ENCODE results near the gene C2CD5. TPM values are rescaled to one million over a fixed set of nuclear protein-coding genes. Genes with fewer than 3 reads are reported as not detected.
A peak's percentile ranks its signal among the peaks of the same experiment; 100 is the strongest.

Gene C2CD5
- total and polyA plus RNA-seq, 7 experiments from 2014 or later = 13.2 to 58.9 (median 36.5) TPM

DNA sequence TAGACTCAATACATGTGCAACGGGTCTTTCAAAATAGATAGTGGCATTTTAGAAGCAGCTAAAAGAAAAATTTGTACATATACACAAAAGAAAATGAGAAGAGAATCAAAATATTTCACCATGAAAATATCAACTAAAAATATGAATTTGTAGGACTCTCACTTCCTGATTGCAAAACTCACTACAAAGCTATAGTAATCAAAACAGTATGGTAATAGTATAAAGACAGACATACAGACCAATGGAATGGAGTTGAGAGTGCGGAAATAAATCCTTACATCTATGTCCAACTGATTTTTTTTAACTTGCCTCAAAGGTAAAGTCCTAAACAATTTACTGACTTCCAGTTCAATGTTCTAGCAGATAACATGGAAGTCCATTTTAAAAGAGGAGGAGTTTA lies 13.1 kb downstream of the C2CD5 start:
- Histone ChIP-seq H3K27me3 (ENCODE audit: control insufficient read depth in 2 of 2, insufficient read depth in 2 of 2, low read length in 2 of 2) (no peaks in the 10 kb centered on the region), H3K36me3 (ENCODE audit: control insufficient read depth in 2 of 3, insufficient read depth in 3 of 3, low read length in 3 of 3) (peaks cover 0 to 24% (median 0%) of the 10 kb centered on the region in 3 experiments), H3K27ac (ENCODE audit: low read depth, low read length) (no peak overlapping the region), H3K4me1 (ENCODE audit: control insufficient read depth in 2 of 2, insufficient read depth in 2 of 2, low read length in 2 of 2) (peaks cover 7 to 9% of the 10 kb centered on the region in 2 donors), H3K4me3 (ENCODE audit: low read length) (no peak overlapping the region), H3K9me3 (ENCODE audit: control insufficient read depth in 2 of 3, low read length in 3 of 3) (no peaks in the 10 kb centered on the region)
- POLR2A ChIA-PET = interaction anchor here (0.9 kb wide), 1 partner anchor 10 kb away, joined by 5 read pairs; no protein-coding TSS in a partner anchor
- peaks cover 14 to 30% (median 22%) of the 10 kb centered on the region in 7 donors for H3K4me1 Mint-ChIP-seq
- no peak for ATAC-seq
- intact Hi-C loops (cut with micrococcal nuclease) = no loop called here
- peaks cover 12 to 27% (median 23%) of the 10 kb centered on the region in 5 donors for H3K36me3 Mint-ChIP-seq
- H3K27ac Mint-ChIP-seq = no peak overlapping the region
- no peaks in the 10 kb centered on the region for H3K9me3 Mint-ChIP-seq
- DNase-seq = no peak
- no peaks in the 10 kb centered on the region for H3K27me3 Mint-ChIP-seq
- CTCF ChIA-PET = interaction anchor here (0.7 to 2.1 kb wide), 3 partner anchors 11 to 98 kb away, joined by 3 to 14 read pairs (median 3); no protein-coding TSS in a partner anchor
- H3K4me3 Mint-ChIP-seq = no peak overlapping the region

DNA sequence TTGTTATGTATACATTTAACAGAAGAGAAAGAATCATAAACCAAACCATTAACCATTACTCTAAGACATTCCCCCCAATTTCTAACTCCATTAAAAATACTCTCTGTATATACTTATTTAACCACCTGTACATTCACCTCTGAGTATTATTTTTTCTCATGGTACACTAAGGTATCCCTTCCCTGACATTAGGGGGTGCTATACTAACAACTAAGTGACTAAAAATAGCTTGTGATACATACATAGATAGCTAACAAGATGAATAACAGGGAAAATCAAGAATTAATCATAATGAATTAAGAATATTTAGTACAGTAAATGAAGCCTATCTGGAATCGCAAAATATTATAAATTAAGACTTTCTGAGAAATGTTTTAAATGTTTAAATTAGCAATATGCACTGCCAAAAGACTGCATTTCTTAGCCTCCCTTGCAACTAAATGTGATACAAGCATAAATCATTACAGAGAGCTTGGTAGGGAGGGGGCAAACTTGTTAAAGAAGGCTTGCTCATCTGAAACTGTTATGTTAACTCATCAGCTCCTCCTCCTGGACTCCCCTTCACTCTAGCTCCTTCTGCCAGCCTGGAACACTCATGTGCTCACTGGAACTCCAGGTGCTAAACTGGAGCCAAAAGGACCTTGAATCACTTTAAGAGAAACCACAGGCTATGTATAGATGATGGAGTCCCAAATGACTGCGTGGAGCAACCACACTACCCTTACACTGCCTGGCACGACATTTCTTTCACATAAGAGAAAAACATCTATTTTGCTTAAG lies 14.9 kb downstream of the C2CD5 start:
- ChIA-PET CTCF (interaction anchor here (0.7 to 2.4 kb wide), 14 partner anchors 13 to 141 kb away, joined by 3 to 14 read pairs (median 4); partner anchors contain the start of genes C2CD5 and ETNK1), POLR2A (interaction anchor here (0.7 kb wide), 1 partner anchor 15 kb away, joined by 3 read pairs; the partner anchor contains the start of gene C2CD5)
- H3K27ac Mint-ChIP-seq = no peak overlapping the region
- no peak overlapping the region for H3K27ac ChIP-seq (ENCODE audit: low read depth, low read length)
- ATAC-seq = peak; percentile 92
- no peaks in the 10 kb centered on the region for H3K4me1 ChIP-seq (ENCODE audit: control insufficient read depth in 2 of 2, insufficient read depth in 2 of 2, low read length in 2 of 2)
- DNase-seq = peak in 6 of 9 donors; percentile 26 to 62 (median 51)
- peaks cover 12 to 32% (median 23%) of the 10 kb centered on the region in 5 donors for H3K36me3 Mint-ChIP-seq
- no peak overlapping the region for H3K4me3 ChIP-seq (ENCODE audit: low read length)
- H3K9me3 Mint-ChIP-seq = no peaks in the 10 kb centered on the region
- H3K27me3 ChIP-seq (ENCODE audit: control insufficient read depth in 2 of 2, insufficient read depth in 2 of 2, low read length in 2 of 2) = no peaks in the 10 kb centered on the region
- H3K4me1 Mint-ChIP-seq = peaks cover 7 to 17% (median 10%) of the 10 kb centered on the region in 7 donors
- H3K27me3 Mint-ChIP-seq = no peaks in the 10 kb centered on the region
- intact Hi-C loops (cut with micrococcal nuclease) = loop anchor here (1.0 to 2.0 kb wide), 5 partner anchors 13 to 675 kb away; partner anchors contain the start of gene C2CD5 (in 1 of the 2)
- H3K36me3 ChIP-seq (ENCODE audit: control insufficient read depth in 2 of 3, insufficient read depth in 3 of 3, low read length in 3 of 3) = peaks cover 4 to 28% (median 5%) of the 10 kb centered on the region in 3 experiments
- H3K9me3 ChIP-seq (ENCODE audit: control insufficient read depth in 2 of 3, low read length in 3 of 3) = no peaks in the 10 kb centered on the region
- H3K4me3 Mint-ChIP-seq = no peak overlapping the region

DNA sequence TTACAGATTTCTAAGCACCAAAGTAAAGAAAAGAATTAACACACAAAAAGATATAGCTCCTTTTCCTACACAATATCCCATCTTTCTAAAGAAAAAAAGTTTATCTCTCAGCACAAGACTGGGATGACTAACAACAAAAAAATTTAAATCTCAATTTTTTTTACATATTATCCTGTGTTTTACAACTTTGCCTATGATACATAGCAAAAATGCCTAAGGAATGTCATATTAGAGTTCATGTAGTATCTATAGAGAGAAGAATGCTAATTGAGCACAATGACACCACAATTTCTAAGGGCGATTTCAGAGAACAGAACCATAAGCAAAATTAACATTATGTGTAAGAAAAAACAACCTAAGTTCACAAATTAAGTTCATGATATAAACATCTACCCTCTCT lies 16.3 kb downstream of the C2CD5 start:
- Histone ChIP-seq H3K4me3 (ENCODE audit: low read length) (no peak overlapping the region), H3K36me3 (ENCODE audit: control insufficient read depth in 2 of 3, insufficient read depth in 3 of 3, low read length in 3 of 3) (peaks cover 4 to 31% (median 9%) of the 10 kb centered on the region in 3 experiments), H3K9me3 (ENCODE audit: control insufficient read depth in 2 of 3, low read length in 3 of 3) (no peaks in the 10 kb centered on the region), H3K27me3 (ENCODE audit: control insufficient read depth in 2 of 2, insufficient read depth in 2 of 2, low read length in 2 of 2) (no peaks in the 10 kb centered on the region), H3K27ac (ENCODE audit: low read depth, low read length) (no peak overlapping the region), H3K4me1 (ENCODE audit: control insufficient read depth in 2 of 2, insufficient read depth in 2 of 2, low read length in 2 of 2) (no peaks in the 10 kb centered on the region)
- no peak overlapping the region for H3K27ac Mint-ChIP-seq
- H3K4me3 Mint-ChIP-seq = no peak overlapping the region
- peaks cover under 1 to 15% (median 6%) of the 10 kb centered on the region in 7 donors for H3K4me1 Mint-ChIP-seq
- intact Hi-C loops (cut with micrococcal nuclease) = loop anchor here (2.0 kb wide), 2 partner anchors 15 to 677 kb away; no protein-coding TSS in a partner anchor
- H3K27me3 Mint-ChIP-seq = no peaks in the 10 kb centered on the region
- no peak for DNase-seq
- peaks cover 6 to 39% (median 27%) of the 10 kb centered on the region in 5 donors for H3K36me3 Mint-ChIP-seq
- POLR2A ChIA-PET = no interaction called here
- CTCF ChIA-PET = interaction anchor here (0.7 to 2.4 kb wide), 3 partner anchors 29 to 142 kb away, joined by 3 to 14 read pairs (median 10); no protein-coding TSS in a partner anchor
- H3K9me3 Mint-ChIP-seq = no peaks in the 10 kb centered on the region
- ATAC-seq = no peak

DNA sequence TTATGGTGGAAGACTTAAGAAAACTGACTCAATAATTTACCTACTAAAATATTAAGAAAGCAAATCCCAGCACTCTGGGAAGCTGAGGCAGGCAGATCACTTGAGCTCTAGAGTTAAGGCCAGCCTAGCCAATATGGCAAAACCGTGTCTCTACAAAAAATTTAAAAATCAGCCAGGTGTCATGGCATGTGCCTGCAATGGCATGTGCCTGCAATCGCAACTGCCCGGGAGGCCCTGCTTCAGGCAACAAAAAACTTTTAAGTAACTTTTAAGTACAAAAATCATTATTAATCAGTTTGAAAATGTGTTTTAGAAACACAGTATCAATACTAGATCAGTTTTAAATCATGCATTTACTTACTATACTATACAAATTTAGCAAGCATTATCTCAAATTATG lies 17.5 kb downstream of the C2CD5 start:
- Mint-ChIP-seq H3K4me1 (peaks cover 0 to 10% (median 0%) of the 10 kb centered on the region in 7 donors), H3K4me3 (no peak overlapping the region), H3K27ac (no peak overlapping the region), H3K9me3 (no peaks in the 10 kb centered on the region), H3K36me3 (peaks cover 2 to 37% (median 24%) of the 10 kb centered on the region in 5 donors), H3K27me3 (no peaks in the 10 kb centered on the region)
- ChIA-PET CTCF (interaction anchor here (1.0 kb wide), 1 partner anchor 106 kb away, joined by 4 read pairs; no protein-coding TSS in a partner anchor), POLR2A (no interaction called here)
- ATAC-seq (no peak), DNase-seq (no peak)
- no peak overlapping the region for H3K27ac ChIP-seq (ENCODE audit: low read depth, low read length)
- intact Hi-C loops (cut with micrococcal nuclease) = no loop called here
- H3K4me3 ChIP-seq (ENCODE audit: low read length) = no peak overlapping the region
- no peaks in the 10 kb centered on the region for H3K9me3 ChIP-seq (ENCODE audit: control insufficient read depth in 2 of 3, low read length in 3 of 3)
- H3K27me3 ChIP-seq (ENCODE audit: control insufficient read depth in 2 of 2, insufficient read depth in 2 of 2, low read length in 2 of 2) = no peaks in the 10 kb centered on the region
- peaks cover 4 to 25% (median 9%) of the 10 kb centered on the region in 3 experiments for H3K36me3 ChIP-seq (ENCODE audit: control insufficient read depth in 2 of 3, insufficient read depth in 3 of 3, low read length in 3 of 3)
- no peaks in the 10 kb centered on the region for H3K4me1 ChIP-seq (ENCODE audit: control insufficient read depth in 2 of 2, insufficient read depth in 2 of 2, low read length in 2 of 2)

DNA sequence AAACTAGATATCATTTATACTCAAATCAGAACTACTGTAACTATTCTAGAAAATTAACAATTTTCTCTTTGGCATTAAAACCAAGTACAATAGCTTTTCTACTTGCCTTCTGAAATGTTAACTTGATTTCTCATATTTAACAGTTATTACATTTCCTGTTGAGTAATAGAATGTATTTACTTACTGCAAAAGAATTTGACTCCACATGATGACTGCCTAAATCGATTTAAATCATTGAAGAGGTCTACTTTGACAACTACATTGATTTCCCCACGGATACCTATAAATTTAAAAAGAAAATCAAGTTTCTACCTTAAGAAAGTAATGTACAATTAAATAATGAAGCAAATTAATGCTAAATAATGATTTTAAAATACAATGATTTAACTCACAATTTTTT lies 18.9 kb downstream of the C2CD5 start:
- CTCF ChIA-PET = no interaction called here
- Mint-ChIP-seq H3K27me3 (no peaks in the 10 kb centered on the region), H3K9me3 (no peaks in the 10 kb centered on the region), H3K4me1 (peaks cover 0 to 7% (median 0%) of the 10 kb centered on the region in 7 donors), H3K36me3 (peaks cover 4 to 29% (median 15%) of the 10 kb centered on the region in 5 donors), H3K4me3 (no peak overlapping the region), H3K27ac (no peak overlapping the region)
- DNase-seq = no peak
- ATAC-seq = no peak
- Histone ChIP-seq H3K36me3 (ENCODE audit: control insufficient read depth in 2 of 3, insufficient read depth in 3 of 3, low read length in 3 of 3) (peaks cover 4 to 20% (median 9%) of the 10 kb centered on the region in 3 experiments), H3K4me1 (ENCODE audit: control insufficient read depth in 2 of 2, insufficient read depth in 2 of 2, low read length in 2 of 2) (no peaks in the 10 kb centered on the region), H3K27ac (ENCODE audit: low read depth, low read length) (no peak overlapping the region), H3K9me3 (ENCODE audit: control insufficient read depth in 2 of 3, low read length in 3 of 3) (no peaks in the 10 kb centered on the region), H3K4me3 (ENCODE audit: low read length) (no peak overlapping the region), H3K27me3 (ENCODE audit: control insufficient read depth in 2 of 2, insufficient read depth in 2 of 2, low read length in 2 of 2) (no peaks in the 10 kb centered on the region)
- intact Hi-C loops (cut with micrococcal nuclease) = no loop called here
- POLR2A ChIA-PET = interaction anchor here (1.3 kb wide), 1 partner anchor 14 kb away, joined by 3 read pairs; no protein-coding TSS in a partner anchor

DNA sequence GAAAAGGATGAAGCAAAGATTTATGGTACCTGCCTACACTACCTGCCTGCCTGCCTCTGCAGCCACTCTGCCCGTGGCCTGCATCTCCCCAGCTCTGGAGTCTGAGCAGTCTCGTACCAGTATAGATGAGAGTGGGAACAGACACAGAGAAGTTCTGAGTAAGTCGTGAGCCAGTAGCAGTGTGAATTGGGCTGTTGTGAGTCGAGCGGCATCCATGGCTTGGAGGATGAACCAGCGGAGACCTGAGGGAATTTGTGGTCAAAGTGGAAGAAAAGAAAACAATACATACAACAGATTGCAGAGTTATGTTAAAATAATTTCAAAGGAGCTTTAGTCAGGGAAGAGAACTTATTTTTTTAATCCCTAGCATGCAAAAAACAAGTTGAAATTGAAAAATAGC lies 25.3 kb downstream of the C2CD5 start:
- intact Hi-C loops (cut with micrococcal nuclease) = no loop called here
- H3K9me3 ChIP-seq (ENCODE audit: control insufficient read depth in 2 of 3, low read length in 3 of 3) = no peaks in the 10 kb centered on the region
- H3K27ac ChIP-seq (ENCODE audit: low read depth, low read length) = no peak overlapping the region
- H3K4me1 ChIP-seq (ENCODE audit: control insufficient read depth in 2 of 2, insufficient read depth in 2 of 2, low read length in 2 of 2) = no peaks in the 10 kb centered on the region
- ATAC-seq = no peak
- no peak for DNase-seq
- Mint-ChIP-seq H3K9me3 (no peaks in the 10 kb centered on the region), H3K36me3 (peaks cover 11 to 34% (median 20%) of the 10 kb centered on the region in 5 donors), H3K4me3 (no peak overlapping the region), H3K27me3 (no peaks in the 10 kb centered on the region), H3K4me1 (peaks cover 0 to 5% (median 0%) of the 10 kb centered on the region in 7 donors), H3K27ac (no peak overlapping the region)
- H3K36me3 ChIP-seq (ENCODE audit: control insufficient read depth in 2 of 3, insufficient read depth in 3 of 3, low read length in 3 of 3) = peaks cover 1 to 26% (median 4%) of the 10 kb centered on the region in 3 experiments
- CTCF ChIA-PET = interaction anchor here (0.7 to 0.9 kb wide), 2 partner anchors 17 to 111 kb away, joined by 3 read pairs; no protein-coding TSS in a partner anchor
- no peaks in the 10 kb centered on the region for H3K27me3 ChIP-seq (ENCODE audit: control insufficient read depth in 2 of 2, insufficient read depth in 2 of 2, low read length in 2 of 2)
- POLR2A ChIA-PET = no interaction called here
- H3K4me3 ChIP-seq (ENCODE audit: low read length) = no peak overlapping the region

Measured in naive thymus-derived CD4-positive, alpha-beta T cell (primary cell).